HG02885 (cell line): ENCODE data around the gene HTRA1.

Source experiments
- ATAC-seq: cut with Tn5 transposase; IDR thresholded peaks from one replicate; pipeline ENCODE4 v1.9.1; 2021; ENCODE audit warnings: mild to moderate bottlenecking; ENCODE audit not compliant: unreplicated experiment, poor library complexity

HTRA1 gene

GRCh38 chr10:122461367-122461728, at the start of gene HTRA1:
Gene HTRA1 (plus strand): TSS chr10:122461553. CDS start chr10:122461653, 100 bp downstream.
- ATAC-seq = no peak

- ATAC-seq = no peak
Measured at GRCh38 chr10:122413327-122413726, 48.0 kb upstream of the HTRA1 start.

- no peak for ATAC-seq
Measured at GRCh38 chr10:122417667-122418066, 43.7 kb upstream of the HTRA1 start.

- no peak for ATAC-seq
Measured at GRCh38 chr10:122419016-122419415, 42.3 kb upstream of the HTRA1 start.

GRCh38 chr10:122419876-122420623, 41.3 kb upstream of the HTRA1 start:
- ATAC-seq = no peak

GRCh38 chr10:122420624-122421007, 40.7 kb upstream of the HTRA1 start:
- ATAC-seq = no peak

GRCh38 chr10:122421054-122421625, 40.2 kb upstream of the HTRA1 start:
- no peak for ATAC-seq

GRCh38 chr10:122421742-122422141, 39.6 kb upstream of the HTRA1 start:
- no peak for ATAC-seq

GRCh38 chr10:122422266-122422989, 38.9 kb upstream of the HTRA1 start:
- no peak for ATAC-seq

- no peak for ATAC-seq
Measured at GRCh38 chr10:122424059-122424458, 37.3 kb upstream of the HTRA1 start.

- no peak for ATAC-seq
Measured at GRCh38 chr10:122426829-122427228, 34.5 kb upstream of the HTRA1 start.

GRCh38 chr10:122427280-122427679, 34.1 kb upstream of the HTRA1 start:
- no peak for ATAC-seq

GRCh38 chr10:122435212-122435827, 26.0 kb upstream of the HTRA1 start:
- ATAC-seq = no peak

GRCh38 chr10:122441961-122442360, 19.4 kb upstream of the HTRA1 start:
- no peak for ATAC-seq

GRCh38 chr10:122445469-122445868, 15.9 kb upstream of the HTRA1 start:
- no peak for ATAC-seq

GRCh38 chr10:122445904-122446303, 15.4 kb upstream of the HTRA1 start:
- ATAC-seq = no peak

- no peak for ATAC-seq
Measured at GRCh38 chr10:122446668-122447423, 14.5 kb upstream of the HTRA1 start.

GRCh38 chr10:122448600-122448999, 12.8 kb upstream of the HTRA1 start:
- ATAC-seq = no peak

- ATAC-seq = no peak
Measured at GRCh38 chr10:122449153-122449552, 12.2 kb upstream of the HTRA1 start.

GRCh38 chr10:122450353-122450990, 10.9 kb upstream of the HTRA1 start:
- no peak for ATAC-seq
